Measurements from ENCODE around the gene MAGT1.

MAGT1 gene

DNA sequence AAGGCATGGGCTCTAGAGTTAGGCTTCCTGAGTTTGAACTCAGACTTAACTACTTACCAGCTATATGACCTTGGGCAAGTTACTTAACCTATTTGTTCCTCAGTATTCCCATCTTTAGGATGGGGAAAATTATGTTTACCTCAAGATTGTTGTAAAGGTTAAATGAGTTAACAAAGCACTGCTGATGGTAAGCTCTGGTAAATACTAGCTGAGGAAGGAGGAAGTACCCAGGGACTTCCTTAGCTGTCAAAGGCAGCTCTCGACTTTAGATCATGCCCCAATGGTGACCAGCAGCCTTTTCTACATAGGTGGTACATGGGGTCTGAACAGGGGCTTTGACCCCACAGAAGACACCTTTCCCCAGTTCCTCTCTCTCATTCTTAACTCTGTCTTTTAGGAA, 35.3 kb upstream of the MAGT1 start:
- Histone ChIP-seq H3K4me3 (ENCODE audit: low read depth, low read length) (no peak overlapping the region), H3K4me1 (ENCODE audit: control insufficient read depth, insufficient read depth, low read length) (no peaks in the 10 kb centered on the region; the same call in 1 of the 2 replicates), H3K36me3 (ENCODE audit: control insufficient read depth in 2 of 2, insufficient read depth in 1 of 2, low read length in 2 of 2) (no peaks in the 10 kb centered on the region), H3K9me3 (ENCODE audit: control insufficient read depth, insufficient read depth, low read depth, low read length) (no peaks in the 10 kb centered on the region), H3K27ac (ENCODE audit: extremely low read depth, low read depth, low read length) (no peak overlapping the region)
- TF ChIP-seq, protein P1, sequence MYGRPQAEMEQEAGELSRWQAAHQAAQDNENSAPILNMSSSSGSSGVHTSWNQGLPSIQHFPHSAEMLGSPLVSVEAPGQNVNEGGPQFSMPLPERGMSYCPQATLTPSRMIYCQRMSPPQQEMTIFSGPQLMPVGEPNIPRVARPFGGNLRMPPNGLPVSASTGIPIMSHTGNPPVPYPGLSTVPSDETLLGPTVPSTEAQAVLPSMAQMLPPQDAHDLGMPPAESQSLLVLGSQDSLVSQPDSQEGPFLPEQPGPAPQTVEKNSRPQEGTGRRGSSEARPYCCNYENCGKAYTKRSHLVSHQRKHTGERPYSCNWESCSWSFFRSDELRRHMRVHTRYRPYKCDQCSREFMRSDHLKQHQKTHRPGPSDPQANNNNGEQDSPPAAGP (tag by site-specific recombination; IDR thresholded peaks at IDR 0.05): no peak
- TF ChIP-seq ZBTB21 (tag by site-specific recombination; IDR thresholded peaks at IDR 0.05) (no peak), ZFP69B (tag by site-specific recombination; IDR thresholded peaks at IDR 0.05) (no peak), ZNF544 (tag by site-specific recombination; IDR thresholded peaks at IDR 0.05) (no peak), ZFP37 (tag by site-specific recombination; IDR thresholded peaks at IDR 0.05) (no peak), REPIN1 (tag by site-specific recombination; IDR thresholded peaks at IDR 0.05; ENCODE audit: low read depth) (no peak), ZNF211 (tag by site-specific recombination; IDR thresholded peaks at IDR 0.05; ENCODE audit: low read depth) (no peak), ZBTB7A (tag by site-specific recombination; IDR thresholded peaks at IDR 0.05; ENCODE audit: low read depth) (no peak), ZNF426 (tag by site-specific recombination; IDR thresholded peaks at IDR 0.05) (no peak), ZNF174 (tag by site-specific recombination; IDR thresholded peaks at IDR 0.05) (no peak), ZNF292 (tag by site-specific recombination; IDR thresholded peaks at IDR 0.05; ENCODE audit: borderline replicate concordance, low read depth) (no peak), ZNF23 (tag by site-specific recombination; IDR thresholded peaks at IDR 0.05; ENCODE audit: borderline replicate concordance) (no peak), ZSCAN16 (tag by site-specific recombination; IDR thresholded peaks at IDR 0.05) (no peak), ZNF391 (tag by site-specific recombination; IDR thresholded peaks at IDR 0.05; ENCODE audit: borderline replicate concordance, low read depth) (no peak), TCF7L2 (IDR thresholded peaks at IDR 0.05; ENCODE audit: borderline replicate concordance, low read depth, low read length) (no peak), ZNF239 (tag by site-specific recombination; IDR thresholded peaks at IDR 0.05) (no peak), OSR2 (tag by site-specific recombination; IDR thresholded peaks at IDR 0.05) (no peak)
- TF ChIP-seq, protein P2, sequence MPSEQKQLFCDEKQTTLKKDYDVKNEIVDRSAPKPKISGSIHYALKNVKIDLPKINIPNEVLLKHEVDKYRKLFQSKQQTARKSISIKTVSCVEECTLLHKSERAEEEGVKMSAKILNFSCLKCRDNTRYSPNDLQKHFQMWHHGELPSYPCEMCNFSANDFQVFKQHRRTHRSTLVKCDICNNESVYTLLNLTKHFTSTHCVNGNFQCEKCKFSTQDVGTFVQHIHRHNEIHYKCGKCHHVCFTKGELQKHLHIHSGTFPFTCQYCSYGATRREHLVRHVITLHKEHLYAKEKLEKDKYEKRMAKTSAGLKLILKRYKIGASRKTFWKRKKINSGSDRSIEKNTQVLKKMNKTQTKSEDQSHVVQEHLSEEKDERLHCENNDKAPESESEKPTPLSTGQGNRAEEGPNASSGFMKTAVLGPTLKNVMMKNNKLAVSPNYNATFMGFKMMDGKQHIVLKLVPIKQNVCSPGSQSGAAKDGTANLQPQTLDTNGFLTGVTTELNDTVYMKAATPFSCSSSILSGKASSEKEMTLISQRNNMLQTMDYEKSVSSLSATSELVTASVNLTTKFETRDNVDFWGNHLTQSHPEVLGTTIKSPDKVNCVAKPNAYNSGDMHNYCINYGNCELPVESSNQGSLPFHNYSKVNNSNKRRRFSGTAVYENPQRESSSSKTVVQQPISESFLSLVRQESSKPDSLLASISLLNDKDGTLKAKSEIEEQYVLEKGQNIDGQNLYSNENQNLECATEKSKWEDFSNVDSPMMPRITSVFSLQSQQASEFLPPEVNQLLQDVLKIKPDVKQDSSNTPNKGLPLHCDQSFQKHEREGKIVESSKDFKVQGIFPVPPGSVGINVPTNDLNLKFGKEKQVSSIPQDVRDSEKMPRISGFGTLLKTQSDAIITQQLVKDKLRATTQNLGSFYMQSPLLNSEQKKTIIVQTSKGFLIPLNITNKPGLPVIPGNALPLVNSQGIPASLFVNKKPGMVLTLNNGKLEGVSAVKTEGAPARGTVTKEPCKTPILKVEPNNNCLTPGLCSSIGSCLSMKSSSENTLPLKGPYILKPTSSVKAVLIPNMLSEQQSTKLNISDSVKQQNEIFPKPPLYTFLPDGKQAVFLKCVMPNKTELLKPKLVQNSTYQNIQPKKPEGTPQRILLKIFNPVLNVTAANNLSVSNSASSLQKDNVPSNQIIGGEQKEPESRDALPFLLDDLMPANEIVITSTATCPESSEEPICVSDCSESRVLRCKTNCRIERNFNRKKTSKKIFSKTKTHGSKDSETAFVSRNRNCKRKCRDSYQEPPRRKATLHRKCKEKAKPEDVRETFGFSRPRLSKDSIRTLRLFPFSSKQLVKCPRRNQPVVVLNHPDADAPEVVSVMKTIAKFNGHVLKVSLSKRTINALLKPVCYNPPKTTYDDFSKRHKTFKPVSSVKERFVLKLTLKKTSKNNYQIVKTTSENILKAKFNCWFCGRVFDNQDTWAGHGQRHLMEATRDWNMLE (tag by site-specific recombination; conservative IDR thresholded peaks at IDR 0.05; ENCODE audit: low read depth): no peak
- ChIA-PET CTCF (no interaction called here), POLR2A (interaction anchor here (0.6 to 1.2 kb wide), 2 partner anchors 13 to 35 kb away, joined by 3 read pairs; partner anchors contain the start of gene MAGT1)

DNA sequence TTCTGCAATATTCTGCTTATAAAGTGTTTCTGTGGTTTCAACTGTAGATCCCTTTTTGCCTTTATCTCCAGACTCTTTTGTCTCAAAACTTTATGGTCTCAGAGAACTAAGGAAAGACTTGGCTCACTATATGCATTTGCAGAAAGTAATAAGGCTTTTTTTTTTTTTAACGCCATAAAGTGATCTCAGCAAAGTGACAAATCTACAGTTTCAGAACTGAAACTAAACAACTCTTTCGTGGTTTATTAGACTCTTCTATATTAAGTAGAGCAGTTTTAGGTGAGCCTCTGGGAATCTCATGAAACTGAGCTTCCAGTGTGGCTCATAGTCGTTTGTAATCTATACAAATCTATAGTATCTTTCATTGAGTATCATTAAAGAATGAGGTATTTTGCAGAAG, 30.5 kb upstream of the MAGT1 start:
- POLR2A ChIA-PET: interaction anchor here (0.6 kb wide), 1 partner anchor 411 kb away, joined by 3 read pairs; no protein-coding TSS in a partner anchor
- TF ChIP-seq ZNF211 (tag by site-specific recombination; IDR thresholded peaks at IDR 0.05; ENCODE audit: low read depth) (no peak), HOXC10 (CRISPR knock-in tag; IDR thresholded peaks at IDR 0.05) (no peak), ZNF521 (tag by site-specific recombination; IDR thresholded peaks at IDR 0.05) (no peak)
- TF ChIP-seq, protein P3, sequence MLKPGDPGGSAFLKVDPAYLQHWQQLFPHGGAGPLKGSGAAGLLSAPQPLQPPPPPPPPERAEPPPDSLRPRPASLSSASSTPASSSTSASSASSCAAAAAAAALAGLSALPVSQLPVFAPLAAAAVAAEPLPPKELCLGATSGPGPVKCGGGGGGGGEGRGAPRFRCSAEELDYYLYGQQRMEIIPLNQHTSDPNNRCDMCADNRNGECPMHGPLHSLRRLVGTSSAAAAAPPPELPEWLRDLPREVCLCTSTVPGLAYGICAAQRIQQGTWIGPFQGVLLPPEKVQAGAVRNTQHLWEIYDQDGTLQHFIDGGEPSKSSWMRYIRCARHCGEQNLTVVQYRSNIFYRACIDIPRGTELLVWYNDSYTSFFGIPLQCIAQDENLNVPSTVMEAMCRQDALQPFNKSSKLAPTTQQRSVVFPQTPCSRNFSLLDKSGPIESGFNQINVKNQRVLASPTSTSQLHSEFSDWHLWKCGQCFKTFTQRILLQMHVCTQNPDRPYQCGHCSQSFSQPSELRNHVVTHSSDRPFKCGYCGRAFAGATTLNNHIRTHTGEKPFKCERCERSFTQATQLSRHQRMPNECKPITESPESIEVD (tag by site-specific recombination; IDR thresholded peaks at IDR 0.05): peak; percentile 28; the same call in 1 of the 2 replicates
- TF ChIP-seq, protein P4, sequence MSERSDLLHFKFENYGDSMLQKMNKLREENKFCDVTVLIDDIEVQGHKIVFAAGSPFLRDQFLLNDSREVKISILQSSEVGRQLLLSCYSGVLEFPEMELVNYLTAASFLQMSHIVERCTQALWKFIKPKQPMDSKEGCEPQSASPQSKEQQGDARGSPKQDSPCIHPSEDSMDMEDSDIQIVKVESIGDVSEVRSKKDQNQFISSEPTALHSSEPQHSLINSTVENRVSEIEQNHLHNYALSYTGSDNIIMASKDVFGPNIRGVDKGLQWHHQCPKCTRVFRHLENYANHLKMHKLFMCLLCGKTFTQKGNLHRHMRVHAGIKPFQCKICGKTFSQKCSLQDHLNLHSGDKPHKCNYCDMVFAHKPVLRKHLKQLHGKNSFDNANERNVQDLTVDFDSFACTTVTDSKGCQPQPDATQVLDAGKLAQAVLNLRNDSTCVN (tag by site-specific recombination; optimal IDR thresholded peaks at IDR 0.05): no peak

More for the DNA sequence above, 30.5 kb upstream of the MAGT1 start:
- H3K36me3 ChIP-seq (ENCODE audit: control insufficient read depth in 2 of 2, insufficient read depth in 1 of 2, low read length in 2 of 2): no peaks in the 10 kb centered on the region
- no peaks in the 10 kb centered on the region; the same call in 1 of the 2 replicates for H3K4me1 ChIP-seq (ENCODE audit: control insufficient read depth, insufficient read depth, low read length)
- H3K4me3 ChIP-seq (ENCODE audit: low read depth, low read length): no peak overlapping the region
- no peaks in the 10 kb centered on the region for H3K9me3 ChIP-seq (ENCODE audit: control insufficient read depth, insufficient read depth, low read depth, low read length)
- CTCF ChIA-PET: no interaction called here
- H3K27ac ChIP-seq (ENCODE audit: extremely low read depth, low read depth, low read length): no peak overlapping the region
